Activated CD8-positive, alpha-beta memory T cell treated with anti-CD3 and anti-CD28 coated beads for 1 hour (primary cell): ENCODE measurements around the gene VSIG8.

Experiments
- DNase-seq, 2 donors: peaks; one replicate each; pipeline ENCODE4 v3.0.0-alpha.2; 2020; ENCODE audit warnings: low read depth in 1 of 2; ENCODE audit errors: extremely low read depth in 1 of 2

The VSIG8 gene

DNA sequence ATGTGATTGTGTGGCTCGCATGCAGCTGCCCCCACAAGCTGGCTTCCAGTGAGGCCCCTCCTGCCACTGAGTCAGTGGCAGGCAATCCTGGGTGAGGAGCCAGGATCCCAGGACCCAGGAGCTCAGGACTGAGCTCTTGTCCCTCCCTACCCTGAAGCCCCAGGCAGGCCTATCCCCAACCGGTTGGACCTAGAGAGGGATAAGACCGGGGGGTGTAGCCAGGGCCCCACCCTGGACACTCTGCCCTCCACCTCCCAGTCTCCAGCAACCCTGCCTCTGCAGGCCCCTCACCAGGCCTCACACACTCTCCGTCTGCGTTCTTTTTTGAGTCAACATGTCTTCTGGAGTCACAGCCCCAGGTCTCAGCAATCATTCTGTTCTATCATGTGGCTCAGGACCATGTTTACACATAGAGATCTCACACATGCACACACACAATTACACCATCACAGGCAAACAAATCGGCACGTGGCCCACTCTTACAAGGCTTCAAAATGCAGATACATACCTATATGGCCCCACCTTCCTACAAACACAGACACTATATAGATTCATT is 2.6 kb downstream of the VSIG8 start:
- DNase-seq: no peak

DNA sequence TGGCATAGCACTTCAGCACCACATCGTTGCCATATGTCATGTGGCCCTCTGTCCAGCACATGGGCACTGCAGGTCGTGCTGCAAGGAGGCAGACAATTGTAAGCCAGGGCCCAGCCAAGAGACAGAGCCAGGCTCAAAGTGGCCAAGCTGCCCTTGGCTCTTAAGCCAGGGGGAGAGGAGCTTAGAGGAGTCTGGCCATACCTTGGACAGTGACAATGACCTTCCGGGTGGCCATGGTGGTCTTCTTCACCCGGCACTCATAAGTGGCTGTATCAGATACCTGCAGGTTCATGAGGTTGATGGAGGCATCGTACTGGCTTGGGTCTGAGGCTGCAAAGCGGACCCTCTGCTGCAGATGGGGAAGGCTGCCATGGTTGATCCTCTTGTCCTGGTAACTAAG is 4.6 kb downstream of the VSIG8 start:
- no peak for DNase-seq

DNA sequence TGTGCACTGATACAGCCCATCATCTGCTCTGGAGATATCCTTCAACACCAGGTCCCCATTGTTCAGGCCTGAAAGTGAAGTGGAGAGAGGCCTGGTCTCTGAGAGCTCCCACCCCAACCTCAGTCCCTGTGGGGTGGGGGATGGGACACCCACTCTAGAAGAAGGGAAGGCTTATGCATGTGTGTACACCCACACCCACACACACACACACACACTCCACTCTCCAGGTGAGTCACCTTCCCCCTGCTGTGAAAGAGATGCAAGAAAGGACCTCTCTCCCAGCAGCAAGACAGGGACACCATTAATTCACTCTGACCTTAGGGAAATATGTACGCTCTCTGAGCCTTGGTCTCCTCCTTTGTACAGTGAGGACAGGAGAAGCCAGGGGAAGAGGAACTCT is 5.9 kb downstream of the VSIG8 start:
- DNase-seq: no peak

DNA sequence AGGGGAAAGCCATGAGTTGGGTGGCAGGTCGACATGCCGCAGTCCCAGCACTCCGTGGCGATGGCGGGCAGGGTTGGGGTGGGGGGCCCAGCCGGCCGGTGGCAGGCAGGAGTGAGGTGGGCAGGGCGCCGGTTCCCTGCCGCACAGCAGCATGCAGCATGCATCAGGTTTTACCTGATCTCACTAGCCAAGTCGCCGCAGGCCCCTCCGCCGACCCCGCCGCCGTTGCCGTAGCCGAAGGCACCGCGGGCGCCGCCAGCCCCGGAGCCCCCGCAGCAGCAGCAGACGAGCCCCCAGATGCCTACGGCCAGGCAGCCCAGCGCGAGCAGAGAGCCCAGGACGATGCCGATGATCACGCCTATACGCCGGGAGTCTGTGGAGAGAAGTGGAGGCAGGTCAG is 6.7 kb downstream of the VSIG8 start:
- no peak for DNase-seq

DNA sequence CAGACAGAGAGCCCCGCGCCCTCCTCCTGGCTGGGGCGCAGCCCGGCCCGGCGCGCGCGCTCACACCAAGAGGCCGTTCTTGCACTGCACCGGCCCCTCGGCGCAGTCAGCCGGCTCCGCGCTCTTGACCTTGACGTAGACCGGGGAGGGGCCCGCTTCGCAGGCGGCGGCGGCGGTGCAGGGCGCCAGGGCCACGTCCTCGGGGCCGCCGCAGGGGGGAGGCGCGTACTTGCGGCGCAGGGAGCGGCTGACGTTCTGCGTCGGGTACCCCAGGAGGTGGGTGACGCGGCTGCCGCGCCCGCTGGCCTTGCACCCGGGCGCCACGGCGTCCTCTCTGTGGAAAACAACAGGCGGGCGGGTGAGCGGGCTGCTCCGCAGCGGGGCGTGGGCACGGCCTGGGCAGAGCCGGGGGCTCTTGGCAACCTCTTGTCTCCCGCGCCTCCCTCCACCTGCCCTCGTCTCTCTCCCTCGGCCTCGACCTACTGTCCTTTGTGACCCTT is 7.7 kb downstream of the VSIG8 start:
- DNase-seq: peak; percentile 43 to 62

DNA sequence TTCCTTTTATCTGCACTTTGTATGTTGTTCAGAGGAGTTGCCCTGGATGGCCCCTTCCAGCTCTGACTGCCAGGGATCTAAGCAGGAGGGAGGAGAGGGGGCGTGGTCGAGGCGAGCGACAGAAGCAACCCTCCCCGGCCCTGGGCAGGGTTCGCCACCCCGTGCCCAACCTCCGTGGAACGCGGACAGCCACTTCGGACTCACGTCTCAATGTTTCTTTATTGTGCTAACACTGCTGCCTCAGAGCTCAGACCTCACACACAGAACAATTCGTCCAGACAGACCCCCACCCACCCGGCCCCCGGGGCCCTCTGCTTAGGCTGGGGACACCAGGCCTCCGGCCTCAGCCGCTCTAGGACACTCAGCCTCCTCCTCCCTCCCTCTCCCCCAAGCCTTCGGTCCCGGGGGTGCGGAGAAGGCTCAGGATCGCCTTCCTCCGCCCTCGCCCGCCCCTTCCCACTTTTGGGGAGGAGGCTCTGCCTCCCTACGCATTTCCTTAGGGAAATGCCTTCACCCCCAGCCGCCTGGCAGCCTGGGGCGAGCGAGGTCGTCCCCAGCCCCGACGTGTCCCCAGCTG is 8.3 kb downstream of the VSIG8 start:
- DNase-seq: no peak

DNA sequence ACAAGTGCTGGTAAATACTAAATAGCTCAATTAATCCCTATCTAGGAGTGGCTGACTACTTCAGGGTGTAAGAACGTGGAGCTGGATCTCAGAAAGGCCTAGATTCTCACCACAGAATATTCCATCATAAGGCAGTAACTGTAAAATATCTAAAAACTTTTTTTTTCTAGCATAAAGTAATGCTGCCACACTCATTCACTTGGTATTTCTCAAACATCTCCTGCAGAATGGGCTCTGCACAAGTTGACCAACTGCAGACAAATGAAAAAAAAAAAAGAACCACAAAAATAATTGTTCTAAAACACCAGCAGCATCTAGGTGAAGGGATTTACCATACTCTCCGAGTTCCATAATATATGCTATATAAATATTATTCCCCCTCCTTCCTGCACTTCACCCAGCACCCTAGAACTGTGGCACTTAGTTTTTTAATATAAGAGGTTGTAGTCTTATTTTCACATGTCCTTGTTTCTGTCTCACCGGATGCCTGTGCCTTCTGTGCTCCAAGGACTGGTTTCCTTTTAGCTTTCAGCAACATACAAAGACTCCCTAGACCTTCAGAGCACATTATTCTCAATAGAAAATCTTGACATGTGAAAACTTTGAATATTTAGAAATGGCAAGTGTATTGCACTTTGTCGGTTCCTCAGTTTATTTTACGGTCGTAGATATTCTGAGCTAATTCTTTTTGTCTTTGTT is 8.9 kb downstream of the VSIG8 start:
- DNase-seq: no peak

DNA sequence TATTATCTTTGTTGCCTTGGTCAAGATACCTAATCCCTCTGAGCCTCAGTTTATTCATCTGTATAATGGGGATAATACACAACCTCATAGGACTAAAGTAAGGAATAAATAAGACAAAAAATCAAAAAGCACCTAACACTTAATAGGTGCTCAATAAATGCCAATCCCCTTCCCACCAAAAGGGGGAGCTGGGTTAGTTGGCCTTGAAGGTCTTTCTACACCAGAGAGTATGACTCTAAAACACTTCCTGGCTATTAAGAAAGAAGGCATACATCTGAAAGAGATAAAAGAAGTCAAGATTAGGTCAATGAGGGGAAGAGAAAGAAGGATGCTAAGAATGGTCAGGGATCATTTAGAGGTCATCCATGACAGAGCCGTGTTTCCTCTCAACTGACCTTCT is 11.1 kb downstream of the VSIG8 start:
- no peak for DNase-seq

DNA sequence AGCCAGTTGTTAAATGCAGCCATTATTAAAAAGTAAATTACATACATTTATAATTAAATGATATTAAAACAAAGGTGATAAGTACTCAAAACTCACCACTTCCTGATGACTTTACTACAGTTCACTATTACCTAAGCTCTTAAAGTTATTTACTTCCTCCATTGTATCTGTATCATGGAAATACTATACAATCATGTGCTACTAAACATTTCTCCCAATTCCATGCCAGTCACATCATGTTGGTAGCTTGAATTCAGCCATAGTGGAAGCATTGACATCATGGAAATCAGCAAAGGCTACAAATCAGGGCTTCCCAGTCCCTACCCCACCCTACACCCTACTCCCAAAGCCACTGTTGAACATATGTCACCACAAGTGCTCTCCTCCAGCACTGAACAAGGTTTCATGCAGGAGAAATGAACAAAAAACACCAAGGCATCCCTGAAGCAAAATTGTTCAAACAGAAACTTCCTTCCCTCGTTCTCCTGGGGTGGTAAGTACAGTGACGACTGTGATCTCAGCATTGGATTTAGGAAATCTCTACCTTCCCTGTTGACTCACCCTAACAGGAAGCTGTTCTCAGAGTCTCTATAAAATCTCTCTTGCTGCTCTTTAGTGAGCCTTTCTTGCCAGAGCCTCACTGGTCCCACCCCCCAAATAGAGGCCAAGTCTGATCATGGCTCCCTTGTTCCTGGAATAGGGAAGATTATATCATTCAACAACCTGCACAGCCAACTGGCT is 12.7 kb downstream of the VSIG8 start:
- DNase-seq: no peak

DNA sequence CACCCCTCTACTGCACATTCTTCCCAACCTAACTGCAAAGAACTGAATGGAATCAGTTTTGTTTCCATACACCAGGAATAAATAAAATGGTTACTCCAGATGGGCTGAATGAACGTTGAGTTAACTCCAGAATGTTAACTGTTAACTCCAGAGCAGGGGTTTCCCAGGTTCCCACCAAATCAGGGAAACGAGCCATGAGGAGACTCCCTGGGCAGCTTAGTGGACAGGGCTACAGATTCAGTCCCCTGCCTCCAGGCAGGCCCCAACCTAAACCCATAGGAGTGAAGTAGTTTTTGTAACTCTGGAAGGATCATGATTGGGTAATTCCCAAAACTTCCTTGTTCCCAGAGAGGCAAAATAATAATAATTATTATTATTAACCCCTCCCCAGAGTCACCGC is 14.1 kb downstream of the VSIG8 start:
- no peak for DNase-seq

DNA sequence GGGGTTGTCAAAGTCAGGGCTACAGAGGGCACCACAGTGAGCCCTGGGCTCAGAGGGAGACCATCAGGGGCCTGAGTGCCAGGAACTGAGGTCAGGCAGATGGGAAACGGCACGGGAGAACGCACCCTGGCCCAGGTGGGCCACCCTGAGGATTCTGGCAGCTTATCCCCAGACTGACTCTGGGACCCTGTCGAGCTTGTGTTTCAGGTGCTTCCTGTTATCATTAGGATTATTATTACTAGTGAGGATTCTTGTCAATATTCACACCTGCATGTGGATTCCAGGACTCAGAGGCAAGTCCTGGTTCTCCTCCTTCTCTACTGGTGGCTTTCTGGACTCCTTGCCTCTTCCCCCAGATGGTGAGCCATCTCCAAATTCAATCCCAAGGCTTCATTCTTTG is 15.2 kb downstream of the VSIG8 start:
- DNase-seq: no peak

DNA sequence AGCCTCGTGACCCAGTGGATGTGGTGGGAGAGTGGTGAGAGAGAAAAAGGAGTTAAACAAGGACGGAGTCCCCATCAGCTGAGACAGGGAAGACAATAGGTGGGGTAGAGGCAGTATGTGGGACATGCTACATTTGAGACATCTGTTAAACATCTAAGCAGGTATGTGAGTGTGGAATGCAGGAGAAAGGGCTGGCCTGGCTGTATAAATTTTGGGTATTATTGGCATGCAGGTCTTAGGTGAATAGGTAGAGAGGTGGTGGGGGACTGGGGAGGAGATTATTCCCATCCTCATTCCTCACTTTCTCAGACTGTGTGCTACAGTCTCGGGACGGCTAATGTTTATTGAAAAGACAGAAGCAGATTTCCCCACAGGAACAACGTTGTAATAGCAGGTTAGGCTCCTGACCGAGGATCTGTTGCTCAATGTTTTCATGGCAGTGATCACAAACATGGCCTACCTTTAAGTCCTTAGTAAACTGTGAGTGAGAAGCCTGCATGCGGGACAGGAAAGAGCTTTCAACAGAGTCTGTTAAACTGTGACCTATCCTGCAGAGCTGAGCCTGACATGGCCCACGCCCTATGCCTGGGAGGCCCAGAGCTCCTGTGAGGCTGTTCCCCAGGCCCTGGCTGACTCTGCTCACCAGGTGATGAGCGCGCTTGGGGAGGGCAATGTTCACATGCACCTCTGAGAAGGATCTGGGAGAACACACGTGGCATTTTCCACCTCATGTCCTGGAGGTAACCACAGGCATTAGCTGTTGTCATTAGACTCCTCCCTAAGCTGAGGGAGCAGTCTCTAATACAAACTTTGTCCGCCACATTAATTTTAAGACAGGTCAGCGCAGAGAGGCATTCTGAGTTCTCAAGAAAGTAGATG is 16.5 kb downstream of the VSIG8 start:
- DNase-seq: no peak

DNA sequence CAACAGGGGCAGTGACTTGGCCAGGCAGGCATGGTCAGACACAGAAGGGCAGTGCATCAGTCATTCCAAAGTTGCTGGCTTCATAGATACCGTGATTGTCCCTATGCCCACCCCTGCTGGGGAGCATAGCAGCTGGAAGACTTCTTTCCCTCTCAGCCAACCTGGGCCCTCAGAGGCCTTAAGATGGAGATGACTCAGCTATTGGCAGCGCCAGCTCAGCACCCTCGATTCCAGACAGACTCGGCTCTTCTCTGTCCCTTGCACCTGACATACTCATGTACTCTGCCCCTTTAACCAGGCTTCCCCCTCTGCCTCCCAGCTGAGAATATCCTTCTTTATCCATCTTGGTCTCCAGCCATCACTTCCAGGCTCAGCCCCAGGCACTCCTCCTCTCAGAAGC is 19.0 kb downstream of the VSIG8 start:
- DNase-seq: no peak

DNA sequence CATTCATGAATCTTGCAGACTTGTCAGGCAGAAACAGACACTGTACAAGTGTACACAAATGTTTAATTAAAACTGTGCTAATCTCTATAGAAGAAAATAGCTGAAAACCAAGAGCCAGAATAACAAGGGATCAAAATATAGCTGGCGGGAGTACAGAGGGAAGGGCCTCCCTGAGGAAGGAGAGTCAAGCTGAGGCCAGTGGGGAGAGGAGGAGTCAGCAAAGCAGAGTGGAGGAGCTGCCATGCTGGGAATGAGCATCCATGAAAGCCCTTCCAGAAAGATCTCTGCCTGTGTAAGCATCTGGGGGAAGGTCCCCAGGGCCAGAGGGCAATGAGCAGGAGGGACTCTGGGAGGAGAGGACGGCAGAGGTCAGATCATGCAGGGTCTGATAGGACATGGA is 20.7 kb downstream of the VSIG8 start:
- DNase-seq: no peak

DNA sequence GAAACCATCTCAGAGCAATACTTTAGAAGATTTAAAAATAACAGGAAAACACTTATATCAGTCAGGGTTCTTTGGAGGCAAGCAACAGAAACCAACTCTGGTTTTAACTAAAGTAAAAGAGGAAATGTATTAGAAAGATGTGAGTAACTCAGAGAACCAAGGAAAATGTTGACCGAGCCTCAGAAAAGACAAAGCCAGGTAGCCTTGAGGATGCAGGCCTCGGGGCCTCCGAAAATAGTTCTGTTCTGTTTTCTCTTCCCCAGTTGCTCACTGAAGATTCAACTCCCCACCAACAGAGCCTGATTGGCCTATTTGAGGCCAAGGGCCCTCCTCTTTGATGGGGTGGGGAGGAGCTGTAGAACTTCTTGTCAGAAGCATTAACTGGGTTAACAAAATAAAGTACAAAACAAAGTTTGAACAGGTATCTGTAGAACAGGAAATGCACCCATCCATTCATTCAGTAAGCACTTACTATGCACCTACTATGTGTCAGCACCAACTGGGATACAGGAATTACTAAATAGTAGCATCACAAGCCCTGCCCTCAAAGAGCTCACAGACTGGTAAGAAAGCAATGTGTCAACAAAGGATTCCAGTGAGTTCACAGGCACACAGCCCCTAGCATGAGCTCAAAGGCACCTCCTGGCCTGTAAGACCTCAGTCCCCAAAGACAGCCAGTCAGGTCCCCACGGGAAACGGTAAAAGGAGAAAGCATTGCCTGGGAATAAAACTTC is 23.2 kb downstream of the VSIG8 start:
- no peak for DNase-seq

DNA sequence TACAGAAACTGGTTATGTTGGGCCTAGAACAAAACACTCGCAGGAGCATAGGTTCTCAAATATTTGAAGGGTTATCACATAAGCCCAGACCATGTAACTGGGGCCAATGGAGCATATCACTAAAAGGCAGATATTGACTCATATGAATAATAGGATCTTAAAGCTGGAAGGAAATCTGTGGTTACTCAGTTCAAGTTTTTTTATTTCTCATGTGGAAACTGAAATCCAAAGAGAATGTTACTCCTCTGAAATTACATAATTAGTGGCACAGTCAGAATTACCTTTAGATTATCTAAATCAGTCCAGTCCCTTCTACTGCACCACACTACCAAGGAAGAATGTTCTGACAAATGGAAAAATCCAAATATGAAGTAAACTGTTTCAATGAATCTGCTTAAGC is 23.7 kb downstream of the VSIG8 start:
- DNase-seq: no peak

DNA sequence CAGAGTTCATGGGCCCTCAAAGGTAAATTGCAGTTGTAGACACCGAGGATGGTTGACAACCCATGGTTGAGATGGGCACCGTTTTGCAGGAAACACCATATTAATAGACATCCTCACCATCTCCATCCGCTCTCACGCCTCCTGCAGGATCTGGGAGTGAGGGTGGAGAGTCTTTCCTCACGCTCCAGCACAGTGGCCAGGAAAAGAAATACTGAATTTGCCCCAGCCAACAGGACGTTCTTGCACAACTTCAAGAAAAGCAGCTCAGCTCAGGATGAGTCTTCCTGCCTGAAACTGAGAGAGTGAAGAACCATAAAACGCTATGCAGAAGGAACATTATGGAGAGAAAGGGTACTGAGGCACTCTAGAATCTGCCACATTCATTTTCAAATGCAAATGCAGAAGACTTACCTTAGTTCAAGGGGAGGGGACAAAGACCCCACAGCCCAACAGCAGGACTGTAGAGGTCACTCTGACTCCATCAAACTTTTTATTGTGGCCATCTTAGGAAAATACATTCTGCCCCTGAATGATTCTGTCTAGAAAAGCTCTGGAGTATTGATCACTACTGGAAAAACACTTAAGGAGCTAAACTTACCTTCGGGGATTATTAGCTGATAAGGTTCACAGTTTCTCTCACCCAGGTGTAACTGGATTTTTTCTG is 26.5 kb downstream of the VSIG8 start:
- DNase-seq: no peak

DNA sequence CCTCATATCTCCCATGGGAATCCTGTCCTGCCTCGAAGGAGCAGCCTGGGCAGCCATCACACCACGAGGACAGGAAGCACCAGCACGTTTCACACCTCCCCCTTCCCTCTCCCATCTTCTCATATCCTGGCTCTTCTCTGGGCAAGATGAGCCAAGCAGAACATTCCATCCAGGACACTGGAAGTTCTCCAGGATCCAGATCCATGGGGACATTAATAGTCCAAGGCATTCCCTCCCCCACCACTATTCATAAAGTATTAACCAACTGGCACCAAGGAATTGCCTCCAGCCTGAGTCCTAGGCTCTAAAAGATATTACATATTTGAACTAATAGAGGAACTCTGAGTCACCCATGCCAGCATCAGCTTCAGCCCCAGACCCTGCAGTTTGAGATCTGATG is 27.1 kb downstream of the VSIG8 start:
- no peak for DNase-seq

DNA sequence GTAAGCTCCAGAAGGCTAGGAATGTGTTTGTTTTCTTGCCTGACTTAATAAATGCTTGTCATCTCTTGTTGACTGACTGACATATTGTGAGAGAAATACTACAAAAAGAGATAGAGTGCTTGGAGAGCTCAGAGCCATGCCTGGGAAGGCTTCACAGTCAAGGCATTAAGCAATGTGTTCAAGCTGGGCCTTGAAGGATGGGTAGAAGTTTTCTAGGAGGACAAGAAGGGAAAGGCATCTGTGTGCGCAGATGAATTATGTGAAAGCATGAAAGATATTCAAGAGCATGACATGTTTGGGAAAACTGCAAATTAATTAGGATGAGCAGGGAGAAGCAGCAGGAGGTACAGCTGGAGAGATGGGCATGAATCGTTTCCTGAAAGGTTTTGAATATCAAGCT is 30.1 kb downstream of the VSIG8 start:
- DNase-seq: no peak
